ENCODE measurements around the gene PAK6. TPM values are rescaled to one million over a fixed set of nuclear protein-coding genes. Genes with fewer than 3 reads are reported as not detected.

PAK6 gene
- polyA plus RNA-seq, 3 donors, result 0.03 TPM; not detected in 2

- Histone ChIP-seq H3K4me3 (replicated peaks in 1 of 3; ENCODE audit: low read depth in 2 of 3, low read length in 3 of 3) (no peak overlapping the region), H3K36me3 (replicated peaks in 1 of 2; ENCODE audit: control insufficient read depth in 1 of 2, insufficient read depth in 2 of 2, low read length in 2 of 2) (no peaks in the 10 kb centered on the region), H3K79me2 (ENCODE audit: insufficient read depth, low read length) (no peaks in the 10 kb centered on the region), H3K27me3 (ENCODE audit: control insufficient read depth in 2 of 2, insufficient read depth in 2 of 2, low read length in 2 of 2) (peaks cover 0 to 24% of the 10 kb centered on the region in 2 donors), H3K4me1 (ENCODE audit: control insufficient read depth in 1 of 2, insufficient read depth in 2 of 2, low read length in 2 of 2) (peaks cover 12 to 15% of the 10 kb centered on the region in 2 donors), H2AFZ (ENCODE audit: insufficient read depth, low read depth, low read length, poor library complexity, severe bottlenecking) (no peak overlapping the region), H3K4me2 (replicated peaks; ENCODE audit: extremely low read depth, low read length, poor library complexity, severe bottlenecking) (no peak overlapping the region), H3K9me3 (replicated peaks in 1 of 2; ENCODE audit: control insufficient read depth in 1 of 2, insufficient read depth in 1 of 2, low read length in 2 of 2) (no peaks in the 10 kb centered on the region), H3K27ac (ENCODE audit: low read depth in 1 of 2, low read length in 2 of 2) (no peak overlapping the region), H3K9ac (ENCODE audit: insufficient read depth, low read length, poor library complexity, severe bottlenecking) (no peak overlapping the region), H4K20me1 (ENCODE audit: insufficient read depth, low read length) (no peaks in the 10 kb centered on the region)
- Mint-ChIP-seq H3K27me3 (ENCODE audit: low read depth in 3 of 3) (peaks cover 13 to 29% (median 24%) of the 10 kb centered on the region in 3 donors), H3K4me1 (peaks cover 18% of the 10 kb centered on the region), H3K9me3 (peaks cover 0 to 3% (median 0%) of the 10 kb centered on the region in 7 donors), H3K36me3 (peaks cover 3 to 4% of the 10 kb centered on the region in 2 donors), H3K4me3 (no peak overlapping the region), H3K27ac (no peak overlapping the region)
- WGBS (ENCODE audit: insufficient coverage), result 92% methylated on average over 10 of the region's 10 CpGs
- intact Hi-C loops (cut with micrococcal nuclease), result no loop called here
- DNase-seq, result no peak
- no peak for TF ChIP-seq CTCF (IDR thresholded peaks at IDR 0.05)
Observed at GRCh38 chr15:40240619-40241221, 1.9 kb downstream of the PAK6 start.

- Histone ChIP-seq H3K9ac (ENCODE audit: insufficient read depth, low read length, poor library complexity, severe bottlenecking) (no peak overlapping the region), H3K9me3 (replicated peaks in 1 of 2; ENCODE audit: control insufficient read depth in 1 of 2, insufficient read depth in 1 of 2, low read length in 2 of 2) (no peaks in the 10 kb centered on the region), H3K27ac (ENCODE audit: low read depth in 1 of 2, low read length in 2 of 2) (no peak overlapping the region), H2AFZ (ENCODE audit: insufficient read depth, low read depth, low read length, poor library complexity, severe bottlenecking) (no peak overlapping the region), H3K4me2 (replicated peaks; ENCODE audit: extremely low read depth, low read length, poor library complexity, severe bottlenecking) (no peak overlapping the region), H3K4me1 (ENCODE audit: control insufficient read depth in 1 of 2, insufficient read depth in 2 of 2, low read length in 2 of 2) (peaks cover 8 to 12% of the 10 kb centered on the region in 2 donors), H4K20me1 (ENCODE audit: insufficient read depth, low read length) (no peaks in the 10 kb centered on the region), H3K36me3 (replicated peaks in 1 of 2; ENCODE audit: control insufficient read depth in 1 of 2, insufficient read depth in 2 of 2, low read length in 2 of 2) (no peaks in the 10 kb centered on the region), H3K27me3 (ENCODE audit: control insufficient read depth in 2 of 2, insufficient read depth in 2 of 2, low read length in 2 of 2) (peaks cover 0 to 24% of the 10 kb centered on the region in 2 donors), H3K4me3 (replicated peaks in 1 of 3; ENCODE audit: low read depth in 2 of 3, low read length in 3 of 3) (no peak overlapping the region), H3K79me2 (ENCODE audit: insufficient read depth, low read length) (no peaks in the 10 kb centered on the region)
- H3K36me3 Mint-ChIP-seq, result peaks cover 3 to 4% of the 10 kb centered on the region in 2 donors
- TF ChIP-seq CTCF (IDR thresholded peaks at IDR 0.05), result no peak
- H3K4me1 Mint-ChIP-seq, result peaks cover 14% of the 10 kb centered on the region
- H3K27ac Mint-ChIP-seq, result no peak overlapping the region
- H3K27me3 Mint-ChIP-seq (ENCODE audit: low read depth in 3 of 3), result peaks cover 13 to 29% (median 27%) of the 10 kb centered on the region in 3 donors
- no peak overlapping the region for H3K4me3 Mint-ChIP-seq
- no peak for DNase-seq
- peaks cover 0 to 3% (median 0%) of the 10 kb centered on the region in 7 donors for H3K9me3 Mint-ChIP-seq
- WGBS (ENCODE audit: insufficient coverage), result 97% methylated on average over 13 of the region's 14 CpGs
- intact Hi-C loops (cut with micrococcal nuclease), result no loop called here
Observed at GRCh38 chr15:40241269-40242212, 2.7 kb downstream of the PAK6 start.
